ENCODE results near the gene INSRR. TPM values are rescaled to one million over a fixed set of nuclear protein-coding genes. Genes with fewer than 3 reads are reported as not detected.

The INSRR gene
- total and polyA plus RNA-seq, 10 donors: under 0.01 to 0.09 (median 0.09) TPM; not detected in 6

DNA sequence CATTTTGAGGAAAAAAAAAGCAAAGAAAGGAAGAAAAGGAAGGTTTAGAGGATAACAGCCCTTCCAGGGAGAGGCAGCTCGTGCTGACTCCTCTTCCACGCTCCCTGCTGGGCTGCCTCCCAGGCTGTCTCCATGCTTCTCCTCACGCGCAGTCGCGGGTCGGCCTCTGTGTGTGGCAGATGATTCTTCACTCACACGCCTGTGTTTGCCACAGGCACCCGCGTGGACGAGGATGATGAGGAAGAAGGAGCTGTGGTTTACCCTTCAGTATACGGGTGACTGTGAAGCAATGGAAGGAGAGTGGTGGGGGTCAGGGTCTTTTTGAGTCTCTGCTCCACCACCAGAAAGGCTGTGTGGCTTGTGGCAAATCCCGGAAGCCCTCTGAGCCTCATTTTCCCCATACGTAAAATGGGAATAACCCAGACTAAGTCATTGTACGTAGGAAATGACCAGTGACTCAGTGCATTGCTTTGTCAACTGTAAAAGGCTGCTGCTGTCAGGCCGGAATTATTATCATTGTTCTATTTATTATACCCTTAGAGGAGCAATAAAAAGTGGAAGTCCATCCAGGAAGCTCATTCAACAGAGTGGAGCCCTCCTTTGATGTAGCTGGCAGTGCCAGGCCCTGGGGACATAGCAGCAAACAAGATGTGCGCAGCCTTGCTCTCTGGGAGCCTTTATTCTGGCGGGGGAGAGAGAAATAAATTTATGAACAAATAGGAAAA lies 30.4 kb downstream of the INSRR start:
- no peak for TF ChIP-seq POLR2AphosphoS5 (IDR thresholded peaks at IDR 0.05)
- TF ChIP-seq POLR2A (IDR thresholded peaks at IDR 0.05): no peak
- TF ChIP-seq, protein P1, sequence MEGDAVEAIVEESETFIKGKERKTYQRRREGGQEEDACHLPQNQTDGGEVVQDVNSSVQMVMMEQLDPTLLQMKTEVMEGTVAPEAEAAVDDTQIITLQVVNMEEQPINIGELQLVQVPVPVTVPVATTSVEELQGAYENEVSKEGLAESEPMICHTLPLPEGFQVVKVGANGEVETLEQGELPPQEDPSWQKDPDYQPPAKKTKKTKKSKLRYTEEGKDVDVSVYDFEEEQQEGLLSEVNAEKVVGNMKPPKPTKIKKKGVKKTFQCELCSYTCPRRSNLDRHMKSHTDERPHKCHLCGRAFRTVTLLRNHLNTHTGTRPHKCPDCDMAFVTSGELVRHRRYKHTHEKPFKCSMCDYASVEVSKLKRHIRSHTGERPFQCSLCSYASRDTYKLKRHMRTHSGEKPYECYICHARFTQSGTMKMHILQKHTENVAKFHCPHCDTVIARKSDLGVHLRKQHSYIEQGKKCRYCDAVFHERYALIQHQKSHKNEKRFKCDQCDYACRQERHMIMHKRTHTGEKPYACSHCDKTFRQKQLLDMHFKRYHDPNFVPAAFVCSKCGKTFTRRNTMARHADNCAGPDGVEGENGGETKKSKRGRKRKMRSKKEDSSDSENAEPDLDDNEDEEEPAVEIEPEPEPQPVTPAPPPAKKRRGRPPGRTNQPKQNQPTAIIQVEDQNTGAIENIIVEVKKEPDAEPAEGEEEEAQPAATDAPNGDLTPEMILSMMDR (IDR thresholded peaks at IDR 0.05 in 8 of 11, conservative IDR thresholded peaks at IDR 0.05 in 3 of 11): no peak
- intact Hi-C loops (cut with DNase I; ENCODE audit: low total_unique reads): no loop called here
- Histone ChIP-seq H3K4me1 (no peaks in the 10 kb centered on the region), H3K27me3 (replicated peaks in 1 of 7) (peaks cover 0 to 9% (median 0%) of the 10 kb centered on the region in 7 donors), H3K27ac (no peak overlapping the region), H3K9me3 (no peaks in the 10 kb centered on the region), H3K4me3 (no peak overlapping the region), H3K36me3 (no peaks in the 10 kb centered on the region)
- WGBS, 5 donors: 71 to 83% (median 73%) methylated on average over 18 of the region's 18 CpGs
- peak; percentile 48 for DNase-seq

GRCh38 chr1:156826630-156827029 lies 32.3 kb downstream of the INSRR start:
- TF ChIP-seq POLR2A (IDR thresholded peaks at IDR 0.05): no peak
- Histone ChIP-seq H3K9me3 (no peaks in the 10 kb centered on the region), H3K4me3 (no peak overlapping the region), H3K27ac (no peak overlapping the region), H3K27me3 (replicated peaks in 1 of 7) (no peaks in the 10 kb centered on the region), H3K36me3 (no peaks in the 10 kb centered on the region), H3K4me1 (no peaks in the 10 kb centered on the region)
- no peak for DNase-seq
- 70 to 89% (median 79%) methylated on average over 1 of the region's 1 CpG for WGBS, 5 donors
- intact Hi-C loops (cut with DNase I; ENCODE audit: low total_unique reads): no loop called here

DNA sequence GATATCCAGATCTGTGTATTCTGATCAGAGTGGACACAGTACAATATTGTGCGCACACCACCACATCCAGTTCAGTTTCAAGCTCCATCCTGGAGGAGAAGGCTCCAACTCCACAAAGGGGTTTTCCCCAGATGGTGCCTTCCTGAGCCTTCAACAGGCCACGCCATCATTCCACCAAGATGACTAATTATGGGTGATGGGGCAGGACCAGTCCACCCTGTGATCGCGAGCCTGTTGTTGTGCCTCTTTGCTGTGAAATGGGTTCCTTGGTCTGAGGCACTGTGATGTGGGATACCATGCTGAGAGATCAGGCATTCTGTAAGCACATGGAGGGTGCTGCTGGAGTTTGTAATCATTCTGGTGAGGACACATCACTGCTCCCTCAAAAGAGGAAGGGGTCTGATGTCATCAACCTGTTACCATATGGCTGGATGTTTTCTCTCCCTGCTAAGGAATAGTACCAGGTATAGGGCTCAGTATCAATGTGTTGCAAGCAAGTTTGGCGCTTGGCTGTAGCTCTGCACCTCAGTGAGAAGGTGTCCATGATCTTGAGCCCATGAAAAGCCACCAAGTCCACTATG lies 35.6 kb downstream of the INSRR start:
- Histone ChIP-seq H3K4me3 (no peak overlapping the region), H3K36me3 (no peaks in the 10 kb centered on the region), H3K27ac (no peak overlapping the region), H3K9me3 (no peaks in the 10 kb centered on the region), H3K27me3 (replicated peaks in 1 of 7) (no peaks in the 10 kb centered on the region), H3K4me1 (no peaks in the 10 kb centered on the region)
- intact Hi-C loops (cut with DNase I; ENCODE audit: low total_unique reads): no loop called here
- DNase-seq: no peak
- 84 to 95% (median 88%) methylated on average over 5 of the region's 5 CpGs for WGBS, 5 donors
- no peak for TF ChIP-seq POLR2AphosphoS5 (IDR thresholded peaks at IDR 0.05)
- TF ChIP-seq POLR2A (IDR thresholded peaks at IDR 0.05): no peak
- TF ChIP-seq, protein P1 (IDR thresholded peaks at IDR 0.05 in 8 of 11, conservative IDR thresholded peaks at IDR 0.05 in 3 of 11): no peak

DNA sequence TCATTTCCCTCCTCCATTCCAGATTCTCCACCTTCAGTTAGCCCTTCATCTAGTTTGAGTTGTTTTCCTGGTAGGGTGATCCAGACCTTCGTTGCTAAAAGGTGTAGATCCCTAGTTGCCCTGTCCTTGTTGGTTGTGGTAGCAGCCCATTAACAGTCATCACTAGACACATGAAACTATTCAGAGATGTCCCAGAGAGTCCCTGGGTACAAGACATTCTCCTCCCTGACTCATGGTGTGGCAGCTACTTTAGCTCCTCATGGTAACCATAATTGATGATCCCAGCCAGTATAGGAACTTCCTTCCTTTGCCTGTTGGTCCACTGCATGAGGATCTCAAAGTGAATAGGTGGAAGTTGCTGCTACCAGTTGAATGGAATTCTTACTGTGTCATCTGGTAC lies 36.2 kb downstream of the INSRR start:
- DNase-seq: no peak
- Histone ChIP-seq H3K4me3 (no peak overlapping the region), H3K27ac (no peak overlapping the region), H3K27me3 (replicated peaks in 1 of 7) (no peaks in the 10 kb centered on the region), H3K4me1 (peaks cover 0 to under 1% (median 0%) of the 10 kb centered on the region in 6 donors), H3K9me3 (no peaks in the 10 kb centered on the region), H3K36me3 (no peaks in the 10 kb centered on the region)
- TF ChIP-seq POLR2A (IDR thresholded peaks at IDR 0.05) (no peak), POLR2AphosphoS5 (IDR thresholded peaks at IDR 0.05) (no peak)
- TF ChIP-seq, protein P1 (IDR thresholded peaks at IDR 0.05 in 8 of 11, conservative IDR thresholded peaks at IDR 0.05 in 3 of 11): no peak
- intact Hi-C loops (cut with DNase I; ENCODE audit: low total_unique reads): no loop called here
- WGBS, 5 donors: 55 to 77% (median 60%) methylated on average over 1 of the region's 1 CpG
